Thyroid gland (tissue), 4 donors: ENCODE measurements around the gene OMG.

Source experiments
- POLR2A ChIP-seq, 2 donors: fragments of 450-650 bp; IDR thresholded peaks; one replicate each; pipeline ENCODE4 v1.6.1; 2017; ENCODE audit warnings: antibody characterized with exemption in 2 of 2, mild to moderate bottlenecking in 2 of 2, moderate library complexity in 1 of 2
- TF ChIP-seq, protein P1 (sequence below), 6 experiments: fragments of 200-600 bp in 3 of 6; fragments of 450-650 bp in 3 of 6; sonication (generic) in 3 of 6; IDR thresholded peaks; one replicate each; pipeline ENCODE4 v1.5.1; 2016 to 2019; ENCODE audit warnings: antibody characterized with exemption in 6 of 6, mild to moderate bottlenecking in 2 of 6, inconsistent platforms in 1 of 6, moderate library complexity in 1 of 6

DNA sequence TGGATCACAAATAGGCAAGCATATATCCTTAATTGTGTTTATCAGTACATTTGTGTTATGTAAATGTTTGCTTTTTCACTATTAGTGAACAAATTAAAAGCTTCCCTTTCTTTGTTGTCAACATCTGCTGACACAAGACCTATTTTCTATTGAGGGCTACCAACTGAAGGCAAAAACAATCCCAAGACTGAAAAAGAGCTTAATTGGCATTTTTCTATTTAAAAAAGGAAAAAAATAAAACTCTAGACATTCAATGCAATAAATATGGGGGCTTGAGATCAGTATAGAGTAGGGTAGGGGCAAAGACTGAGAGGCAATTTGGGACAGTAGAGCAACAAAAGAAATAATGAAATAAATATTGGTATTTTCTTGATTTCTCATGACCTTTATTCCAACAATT is 24.2 kb downstream of the OMG start:
- TF ChIP-seq POLR2A (IDR thresholded peaks at IDR 0.05) = no peak
- TF ChIP-seq, protein P1, sequence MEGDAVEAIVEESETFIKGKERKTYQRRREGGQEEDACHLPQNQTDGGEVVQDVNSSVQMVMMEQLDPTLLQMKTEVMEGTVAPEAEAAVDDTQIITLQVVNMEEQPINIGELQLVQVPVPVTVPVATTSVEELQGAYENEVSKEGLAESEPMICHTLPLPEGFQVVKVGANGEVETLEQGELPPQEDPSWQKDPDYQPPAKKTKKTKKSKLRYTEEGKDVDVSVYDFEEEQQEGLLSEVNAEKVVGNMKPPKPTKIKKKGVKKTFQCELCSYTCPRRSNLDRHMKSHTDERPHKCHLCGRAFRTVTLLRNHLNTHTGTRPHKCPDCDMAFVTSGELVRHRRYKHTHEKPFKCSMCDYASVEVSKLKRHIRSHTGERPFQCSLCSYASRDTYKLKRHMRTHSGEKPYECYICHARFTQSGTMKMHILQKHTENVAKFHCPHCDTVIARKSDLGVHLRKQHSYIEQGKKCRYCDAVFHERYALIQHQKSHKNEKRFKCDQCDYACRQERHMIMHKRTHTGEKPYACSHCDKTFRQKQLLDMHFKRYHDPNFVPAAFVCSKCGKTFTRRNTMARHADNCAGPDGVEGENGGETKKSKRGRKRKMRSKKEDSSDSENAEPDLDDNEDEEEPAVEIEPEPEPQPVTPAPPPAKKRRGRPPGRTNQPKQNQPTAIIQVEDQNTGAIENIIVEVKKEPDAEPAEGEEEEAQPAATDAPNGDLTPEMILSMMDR (IDR thresholded peaks at IDR 0.05) = no peak
